ENCODE results near the gene SULT2B1.
"Not testable (repeated sequence)": the region's sequence is repeated elsewhere in the genome, so short reads cannot be mapped to it uniquely, and the experiment has no call there.

The SULT2B1 gene

GRCh38 chr19:48628486-48629296 is 76.7 kb downstream of the SULT2B1 start:
- no peak for TF ChIP-seq CTCF (IDR thresholded peaks at IDR 0.05; ENCODE audit: low read depth, low read length)
- in situ Hi-C loops (cut with HindIII; ENCODE audit: low sequenced_read_pairs), result no loop called here
- no peak overlapping the region for H3K4me3 ChIP-seq (ENCODE audit: low read depth, low read length)
- no peak for DNase-seq (ENCODE audit: low read depth, low spot score)

GRCh38 chr19:48629297-48629598 is 77.3 kb downstream of the SULT2B1 start:
- no peak overlapping the region for H3K4me3 ChIP-seq (ENCODE audit: low read depth, low read length)
- in situ Hi-C loops (cut with HindIII; ENCODE audit: low sequenced_read_pairs), result no loop called here
- no peak for DNase-seq (ENCODE audit: low read depth, low spot score)
- no peak for TF ChIP-seq CTCF (IDR thresholded peaks at IDR 0.05; ENCODE audit: low read depth, low read length)

- H3K4me3 ChIP-seq (ENCODE audit: low read depth, low read length), result no peak overlapping the region
- TF ChIP-seq CTCF (IDR thresholded peaks at IDR 0.05; ENCODE audit: low read depth, low read length), result no peak
- in situ Hi-C loops (cut with HindIII; ENCODE audit: low sequenced_read_pairs), result no loop called here
- DNase-seq (ENCODE audit: low read depth, low spot score), result no peak
Observed at GRCh38 chr19:48629599-48630295, 77.8 kb downstream of the SULT2B1 start.

- no peak overlapping the region for H3K4me3 ChIP-seq (ENCODE audit: low read depth, low read length)
- in situ Hi-C loops (cut with HindIII; ENCODE audit: low sequenced_read_pairs), result no loop called here
- peak; percentile 60 for DNase-seq (ENCODE audit: low read depth, low spot score)
- peak; percentile 23 for TF ChIP-seq CTCF (IDR thresholded peaks at IDR 0.05; ENCODE audit: low read depth, low read length)
Observed at GRCh38 chr19:48630296-48631063, 78.5 kb downstream of the SULT2B1 start.

GRCh38 chr19:48631225-48631624 is 79.3 kb downstream of the SULT2B1 start:
- no peak for DNase-seq (ENCODE audit: low read depth, low spot score)
- TF ChIP-seq CTCF (IDR thresholded peaks at IDR 0.05; ENCODE audit: low read depth, low read length), result no peak
- H3K4me3 ChIP-seq (ENCODE audit: low read depth, low read length), result no peak overlapping the region
- in situ Hi-C loops (cut with HindIII; ENCODE audit: low sequenced_read_pairs), result no loop called here

DNA sequence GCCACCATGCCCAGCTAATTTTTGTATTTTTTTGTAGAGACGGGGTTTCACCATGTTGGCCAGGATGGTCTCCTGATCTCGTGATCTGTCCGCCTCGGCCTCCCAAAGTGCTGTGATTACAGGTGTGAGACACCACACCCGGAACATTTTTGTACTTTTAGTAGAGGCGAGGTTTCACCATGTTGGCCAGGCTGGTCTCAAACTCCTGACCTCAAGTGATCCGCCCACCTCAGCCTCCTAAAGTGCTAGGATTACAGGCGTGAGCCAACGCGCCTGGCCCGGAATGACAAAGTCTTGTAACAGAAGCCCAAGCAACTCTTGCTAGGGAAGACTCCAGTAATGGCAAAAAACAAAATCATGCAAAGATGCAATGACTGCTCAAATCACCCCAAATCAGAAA is 80.3 kb downstream of the SULT2B1 start:
- DNase-seq (ENCODE audit: low read depth, low spot score); in situ Hi-C loops (cut with HindIII; ENCODE audit: low sequenced_read_pairs); H3K4me3 ChIP-seq (ENCODE audit: low read depth, low read length): not testable (repeated sequence)
